22Rv1 (cell line): Measurements from ENCODE around the gene COPZ1.

Experiments
- H3K27ac ChIP-seq: fragments of 450-650 bp; 2 replicates; pipeline ENCODE4 v1.5.1; 2017
- CTCF ChIP-seq: fragments of 450-650 bp; IDR thresholded peaks from 2 replicates; pipeline ENCODE4 v1.5.1; 2017; ENCODE audit warnings: mild to moderate bottlenecking
- ZFX ChIP-seq: fragments of 450-650 bp; IDR thresholded peaks from 2 replicates; pipeline ENCODE4 v1.6.1; 2017; ENCODE audit warnings: antibody characterized with exemption, borderline replicate concordance

The COPZ1 gene

GRCh38 chr12:54349036-54349435 lies 24.1 kb downstream of the COPZ1 start:
- H3K27ac ChIP-seq = no peak overlapping the region
- no peak for TF ChIP-seq ZFX

- TF ChIP-seq CTCF (no peak), ZFX (no peak)
- no peak overlapping the region for H3K27ac ChIP-seq
These were observed 24.7 kb downstream of the COPZ1 start for GRCh38 chr12:54349679-54350078.

GRCh38 chr12:54350743-54351142 lies 25.8 kb downstream of the COPZ1 start:
- peak overlapping the region; percentile 2; the same call in 1 of the 2 replicates for H3K27ac ChIP-seq

GRCh38 chr12:54351341-54351740 lies 26.4 kb downstream of the COPZ1 start:
- no peak overlapping the region for H3K27ac ChIP-seq
- TF ChIP-seq ZFX (no peak), CTCF (no peak)

More at GRCh38 chr12:54350743-54351142, 25.8 kb downstream of the COPZ1 start:
- TF ChIP-seq CTCF (no peak), ZFX (no peak)

GRCh38 chr12:54352022-54352531 lies 27.1 kb downstream of the COPZ1 start:
- H3K27ac ChIP-seq = peak overlapping the region; percentile 36; the same call in 1 of the 2 replicates
- TF ChIP-seq CTCF (no peak), ZFX (no peak)

- TF ChIP-seq ZFX = no peak
- no peak for TF ChIP-seq CTCF
- peak overlapping the region; percentile 36 for H3K27ac ChIP-seq
These were observed 28.3 kb downstream of the COPZ1 start for GRCh38 chr12:54352891-54353874.

GRCh38 chr12:54354271-54354670 lies 29.3 kb downstream of the COPZ1 start:
- peak overlapping the region; percentile 36; the same call in 1 of the 2 replicates for H3K27ac ChIP-seq

- peak overlapping the region; percentile 91 for H3K27ac ChIP-seq
- TF ChIP-seq CTCF (no peak), ZFX (no peak)
These were observed 30.3 kb downstream of the COPZ1 start for GRCh38 chr12:54355104-54355815.
